Keratinocyte (primary cell): ENCODE results near the gene ERI3. TPM values are rescaled to one million over a fixed set of nuclear protein-coding genes. Genes with fewer than 3 reads are reported as not detected.

Source experiments
- DNase-seq: peaks from one replicate; pipeline ENCODE4 v3.0.0-alpha.2; 2011; ENCODE audit warnings: low read depth, missing footprints, low spot score
- FAIRE-seq: peaks from 2 replicates; lab custom pipeline; 2011; peaks lifted over from hg19 to GRCh38; lab: Jason Lieb, UNC
- H2AFZ ChIP-seq: 2 replicates; pipeline ENCODE4 v1.6.0; 2012; ENCODE audit warnings: low read length, control low read depth, inconsistent platforms; ENCODE audit not compliant: control insufficient read depth
- H3K27ac ChIP-seq: 2 replicates; pipeline ENCODE4 v1.5.1; 2011; ENCODE audit warnings: low read length; ENCODE audit not compliant: control insufficient read depth, insufficient read depth
- H3K27me3 ChIP-seq: 3 replicates; pipeline ENCODE4 v1.6.0; 2011; ENCODE audit warnings: low read length; ENCODE audit not compliant: control insufficient read depth, insufficient read depth; ENCODE audit errors: extremely low read depth
- H3K36me3 ChIP-seq, 2 experiments: 2 replicates in 1 of 2; 3 replicates in 1 of 2; pipeline ENCODE4 v1.5.1; 2011; ENCODE audit warnings: low read length in 2 of 2, mild to moderate bottlenecking in 1 of 2; ENCODE audit not compliant: control insufficient read depth in 2 of 2, insufficient read depth in 2 of 2; ENCODE audit errors: extremely low read depth in 1 of 2
- H3K4me1 ChIP-seq: 3 replicates; pipeline ENCODE4 v1.5.1; 2011; ENCODE audit warnings: low read length; ENCODE audit not compliant: control insufficient read depth, insufficient read depth; ENCODE audit errors: extremely low read depth
- H3K4me2 ChIP-seq: 3 replicates; pipeline ENCODE4 v1.6.0; 2011; ENCODE audit warnings: low read depth, low read length; ENCODE audit not compliant: control insufficient read depth, insufficient read depth; ENCODE audit errors: extremely low read depth
- H3K4me3 ChIP-seq, 3 experiments: fragments of 200-600 bp in 1 of 3; sonication (generic) in 1 of 3; 2 replicates in 2 of 3; 3 replicates in 1 of 3; pipeline ENCODE4 v1.5.1; 2011 to 2016; ENCODE audit warnings: low read length in 3 of 3, mild to moderate bottlenecking in 3 of 3, control low read depth in 2 of 3, inconsistent platforms in 1 of 3, low read depth in 1 of 3, mixed read lengths in 1 of 3, mixed run types in 1 of 3, moderate library complexity in 1 of 3; ENCODE audit not compliant: control insufficient read depth in 2 of 3, insufficient read depth in 2 of 3; ENCODE audit errors: extremely low read depth in 1 of 3
- H3K79me2 ChIP-seq: 2 replicates; pipeline ENCODE4 v1.6.0; 2012; ENCODE audit warnings: low read length; ENCODE audit not compliant: control insufficient read depth, insufficient read depth
- H3K9ac ChIP-seq: 3 replicates; pipeline ENCODE4 v1.6.0; 2011; ENCODE audit warnings: low read length; ENCODE audit not compliant: control insufficient read depth, insufficient read depth; ENCODE audit errors: extremely low read depth
- H3K9me1 ChIP-seq: 3 replicates; pipeline ENCODE4 v1.6.0; 2011; ENCODE audit warnings: low read length; ENCODE audit not compliant: control insufficient read depth, insufficient read depth; ENCODE audit errors: extremely low read depth
- H3K9me3 ChIP-seq: 2 replicates; pipeline ENCODE4 v1.5.1; 2012; ENCODE audit warnings: low read depth, low read length; ENCODE audit not compliant: control insufficient read depth
- H4K20me1 ChIP-seq: 3 replicates; pipeline ENCODE4 v1.6.0; 2011; ENCODE audit warnings: low read length; ENCODE audit not compliant: control insufficient read depth, insufficient read depth; ENCODE audit errors: extremely low read depth
- EZH2 ChIP-seq: IDR thresholded peaks from one replicate; pipeline ENCODE4 v1.6.1; 2012; ENCODE audit warnings: inconsistent platforms, mild to moderate bottlenecking, low read length, moderate library complexity
- dilution Hi-C: fragments of 300-500 bp; cut with MboI; formaldehyde crosslinking; loops from one replicate; pipeline ENCODE4 v1.7.0; 2020; ENCODE audit warnings: low sequenced_read_pairs; ENCODE audit not compliant: extremely low pct_ligation_motif_present
- polyA plus RNA-seq, 5 experiments: library from polyadenylated mRNA; depleted of rRNA in 3 of 5; stranded (reverse) in 3 of 5; stranded (forward) in 1 of 5; unstranded in 1 of 5; fragments of >200 nt; gene quantifications; 1 replicate in 1 of 5; 2 replicates in 3 of 5; 3 replicates in 1 of 5; pipeline versions ENCODE4 v1.2.1 to v1.2.3, GENCODE V29; 2011 to 2012; ENCODE audit warnings: missing spikeins in 2 of 5, low read depth in 1 of 5, low replicate concordance in 1 of 5
- TF ChIP-seq, protein P1 (sequence below), 3 experiments: IDR thresholded peaks in 1 of 3; conservative IDR thresholded peaks in 1 of 3; optimal IDR thresholded peaks in 1 of 3; 2 replicates in 2 of 3; 3 replicates in 1 of 3; pipeline versions ENCODE3 to v1.5.1; 2011; ENCODE audit warnings: low read length in 3 of 3, mild to moderate bottlenecking in 3 of 3, moderate library complexity in 2 of 3, control low read depth in 1 of 3, inconsistent platforms in 1 of 3; ENCODE audit not compliant: insufficient read depth in 2 of 3; ENCODE audit errors: extremely low read depth in 1 of 3

Gene ERI3
- polyA plus RNA-seq, 1 donor (not counting 4 experiments of a cell fraction or from before 2014, with no cell fraction given): 43.7 TPM

DNA sequence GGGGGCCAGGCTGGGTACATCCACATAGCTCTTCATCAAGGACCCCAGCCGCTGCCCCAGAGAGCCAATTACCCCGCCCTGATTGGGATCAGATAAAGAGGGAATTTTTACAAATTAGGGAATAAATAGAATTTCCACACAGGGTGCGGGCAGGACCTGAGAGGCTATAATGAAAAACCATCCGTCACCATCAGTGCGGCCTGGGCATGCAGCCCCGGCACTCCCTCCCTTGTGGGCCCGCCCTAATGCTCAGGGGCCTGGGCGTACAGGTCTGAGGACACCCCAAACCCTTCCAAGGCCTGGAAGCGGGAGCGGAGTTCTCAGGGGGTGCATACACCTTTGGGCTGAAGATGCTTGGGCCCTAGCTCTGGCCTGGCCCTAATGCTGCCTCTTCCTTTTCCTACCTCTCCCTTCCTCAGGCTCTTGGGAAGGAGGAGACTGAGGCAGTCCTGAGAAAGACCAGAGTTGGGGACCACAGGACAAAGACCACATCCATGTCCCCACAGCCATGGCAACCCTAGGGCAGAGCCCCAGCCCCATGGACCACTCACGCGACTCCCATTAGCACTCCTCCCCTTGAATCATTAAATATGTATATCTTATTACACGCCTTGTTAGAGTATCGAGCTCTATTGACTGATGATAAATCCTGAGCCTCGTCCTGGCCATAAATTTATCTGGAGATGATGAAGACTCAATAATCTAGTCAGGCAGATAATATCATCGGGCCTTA, 125.5 kb downstream of the ERI3 start:
- no peaks in the 10 kb centered on the region for H4K20me1 ChIP-seq
- FAIRE-seq (no peak), DNase-seq (no peak)

DNA sequence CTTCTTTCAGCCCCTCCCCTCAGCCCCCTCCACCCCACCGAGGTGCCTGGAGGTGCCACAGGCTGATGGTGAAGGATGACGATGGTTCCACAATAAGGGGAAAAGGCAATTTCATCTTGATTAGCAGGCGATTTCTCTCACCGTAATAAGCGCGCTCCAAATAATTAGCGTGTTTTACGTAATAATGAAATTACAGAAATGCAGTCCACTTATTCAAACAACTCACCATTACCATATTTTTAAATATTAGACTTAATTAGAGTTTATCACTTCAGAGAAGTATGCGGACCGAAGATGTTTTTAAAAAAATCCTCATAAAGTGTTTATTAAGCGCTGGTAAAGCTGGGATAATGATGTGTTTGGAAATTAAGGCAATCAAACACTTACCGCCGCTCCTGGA, 126.8 kb downstream of the ERI3 start:
- Histone ChIP-seq H3K27me3 (no peaks in the 10 kb centered on the region), H3K27ac (no peak overlapping the region), H3K36me3 (peaks cover 4% of the 10 kb centered on the region in 2 experiments), H3K4me1 (no peaks in the 10 kb centered on the region), H2AFZ (no peak overlapping the region), H3K4me3 (no peak overlapping the region), H3K9me3 (no peaks in the 10 kb centered on the region), H3K79me2 (no peaks in the 10 kb centered on the region), H4K20me1 (no peaks in the 10 kb centered on the region), H3K4me2 (no peak overlapping the region), H3K9ac (no peak overlapping the region), H3K9me1 (no peaks in the 10 kb centered on the region)
- no peak for FAIRE-seq
- TF ChIP-seq, protein P1, sequence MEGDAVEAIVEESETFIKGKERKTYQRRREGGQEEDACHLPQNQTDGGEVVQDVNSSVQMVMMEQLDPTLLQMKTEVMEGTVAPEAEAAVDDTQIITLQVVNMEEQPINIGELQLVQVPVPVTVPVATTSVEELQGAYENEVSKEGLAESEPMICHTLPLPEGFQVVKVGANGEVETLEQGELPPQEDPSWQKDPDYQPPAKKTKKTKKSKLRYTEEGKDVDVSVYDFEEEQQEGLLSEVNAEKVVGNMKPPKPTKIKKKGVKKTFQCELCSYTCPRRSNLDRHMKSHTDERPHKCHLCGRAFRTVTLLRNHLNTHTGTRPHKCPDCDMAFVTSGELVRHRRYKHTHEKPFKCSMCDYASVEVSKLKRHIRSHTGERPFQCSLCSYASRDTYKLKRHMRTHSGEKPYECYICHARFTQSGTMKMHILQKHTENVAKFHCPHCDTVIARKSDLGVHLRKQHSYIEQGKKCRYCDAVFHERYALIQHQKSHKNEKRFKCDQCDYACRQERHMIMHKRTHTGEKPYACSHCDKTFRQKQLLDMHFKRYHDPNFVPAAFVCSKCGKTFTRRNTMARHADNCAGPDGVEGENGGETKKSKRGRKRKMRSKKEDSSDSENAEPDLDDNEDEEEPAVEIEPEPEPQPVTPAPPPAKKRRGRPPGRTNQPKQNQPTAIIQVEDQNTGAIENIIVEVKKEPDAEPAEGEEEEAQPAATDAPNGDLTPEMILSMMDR (optimal IDR thresholded peaks at IDR 0.05 in 1 of 3, IDR thresholded peaks at IDR 0.05 in 1 of 3, conservative IDR thresholded peaks at IDR 0.05 in 1 of 3; ENCODE audit: extremely low read depth in 1 of 3, insufficient read depth in 2 of 3, low read length in 3 of 3): no peak
- no peak for TF ChIP-seq EZH2
- dilution Hi-C loops: no loop called here
- DNase-seq: no peak

More for the DNA sequence above, 125.5 kb downstream of the ERI3 start:
- Histone ChIP-seq H3K36me3 (peaks cover 4% of the 10 kb centered on the region in 2 experiments), H3K9me3 (no peaks in the 10 kb centered on the region), H3K9ac (no peak overlapping the region), H3K4me1 (no peaks in the 10 kb centered on the region), H3K4me3 (no peak overlapping the region), H2AFZ (no peak overlapping the region), H3K79me2 (no peaks in the 10 kb centered on the region), H3K27ac (no peak overlapping the region), H3K4me2 (no peak overlapping the region), H3K9me1 (no peaks in the 10 kb centered on the region), H3K27me3 (no peaks in the 10 kb centered on the region)
- no peak for TF ChIP-seq EZH2
- TF ChIP-seq, protein P1 (optimal IDR thresholded peaks at IDR 0.05 in 1 of 3, IDR thresholded peaks at IDR 0.05 in 1 of 3, conservative IDR thresholded peaks at IDR 0.05 in 1 of 3; ENCODE audit: extremely low read depth in 1 of 3, insufficient read depth in 2 of 3, low read length in 3 of 3): no peak
- dilution Hi-C loops: no loop called here
